Hematopoietic multipotent progenitor cell treated with erythropoietin and hydrocortisone succinate and interleukin-3 and kit ligand, for 17 days (in vitro differentiated cells): ENCODE data around the gene DLG4.
"Not testable (repeated sequence)": the region's sequence is repeated elsewhere in the genome, so short reads cannot be mapped to it uniquely, and the experiment has no call there.

Source experiments
- DNase-seq: peaks from one replicate; pipeline ENCODE4 v3.0.0-alpha.2; 2015; ENCODE audit warnings: low spot score

DLG4 gene

DNA sequence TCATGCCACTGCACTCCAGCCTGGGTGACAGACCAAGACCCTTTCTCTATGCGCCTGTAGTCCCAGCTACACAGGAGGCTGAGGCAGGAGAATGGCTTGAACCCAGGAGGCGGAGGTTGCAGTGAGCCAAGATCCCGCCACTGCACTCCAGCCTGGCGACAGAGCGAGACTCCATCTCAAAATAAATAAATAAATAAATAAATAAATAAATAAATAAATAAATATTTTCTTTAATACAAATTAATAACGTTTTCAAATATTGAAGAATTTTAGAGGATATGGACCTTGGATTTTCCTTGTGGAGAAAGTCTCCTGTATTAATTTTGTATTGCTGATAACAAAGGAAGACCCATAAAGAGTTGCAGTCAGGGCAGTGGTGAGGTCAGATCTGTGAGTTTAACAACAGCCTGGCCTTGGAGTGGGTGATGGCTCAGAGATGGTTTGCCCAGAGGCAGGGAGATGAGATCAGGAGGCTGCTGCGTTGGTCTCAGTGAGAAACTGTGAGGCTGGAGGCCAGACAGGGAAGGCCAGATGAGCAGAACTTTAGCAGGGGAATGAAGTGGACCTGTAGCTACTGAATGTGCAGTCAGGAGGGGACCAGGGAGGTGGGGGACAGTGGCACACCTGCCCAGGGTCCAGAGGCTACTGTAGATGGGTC is 36.1 kb downstream of the DLG4 start:
- DNase-seq, result no peak

DNA sequence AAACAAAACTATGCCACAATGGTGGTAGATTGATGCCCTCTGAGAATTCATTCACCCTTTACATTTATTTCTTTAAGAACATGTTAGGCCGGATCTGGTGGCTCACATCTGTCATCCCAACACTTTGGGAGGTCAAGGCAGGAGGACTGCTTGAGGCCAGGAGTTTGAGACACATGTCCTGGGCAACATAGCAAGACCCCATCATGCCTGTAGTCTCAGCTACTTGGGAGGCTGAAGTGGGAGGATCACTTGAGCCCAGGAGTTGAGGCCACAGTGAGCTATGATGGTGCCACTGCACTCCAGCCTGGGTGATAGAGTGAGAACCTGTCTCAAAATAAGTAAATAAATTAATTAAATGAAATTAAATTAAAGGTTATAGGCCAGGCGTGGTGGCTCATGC is 37.5 kb downstream of the DLG4 start:
- DNase-seq, result not testable (repeated sequence)

- DNase-seq, result no peak
Observed at GRCh38 chr17:7179317-7180254, 40.0 kb downstream of the DLG4 start, which contains the start of gene ASGR1. ASGR1 (minus strand) TSS chr17:7179370; CDS start chr17:7178563, 807 bp downstream.

- DNase-seq, result no peak
Observed at GRCh38 chr17:7178973-7179316, 40.7 kb downstream of the DLG4 start.

DNA sequence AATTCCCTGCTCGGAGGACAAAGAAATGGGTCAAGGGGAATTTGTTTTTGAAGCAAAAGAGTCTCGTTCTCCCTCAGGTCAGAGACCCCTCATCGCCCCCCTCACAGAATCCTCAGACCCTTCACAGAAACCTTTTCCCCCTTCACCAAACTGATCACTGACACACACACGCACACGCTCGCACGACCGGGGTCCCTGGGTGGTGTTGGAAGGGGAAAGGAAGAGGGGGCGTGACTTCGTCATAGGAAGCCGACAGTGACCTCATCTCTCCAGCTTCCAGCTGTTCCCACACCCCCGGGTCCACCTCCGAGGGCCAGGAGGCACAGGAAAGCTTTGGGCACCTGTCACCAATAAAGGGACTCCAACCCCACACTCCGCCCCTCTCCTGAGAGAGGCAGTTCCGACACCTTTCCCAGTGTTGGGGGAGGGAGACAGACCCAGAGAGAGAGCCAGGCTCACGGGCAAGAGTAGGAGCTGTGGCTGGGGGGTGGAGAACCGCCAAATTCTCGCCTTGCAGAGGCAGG is 41.6 kb downstream of the DLG4 start:
- no peak for DNase-seq

DNA sequence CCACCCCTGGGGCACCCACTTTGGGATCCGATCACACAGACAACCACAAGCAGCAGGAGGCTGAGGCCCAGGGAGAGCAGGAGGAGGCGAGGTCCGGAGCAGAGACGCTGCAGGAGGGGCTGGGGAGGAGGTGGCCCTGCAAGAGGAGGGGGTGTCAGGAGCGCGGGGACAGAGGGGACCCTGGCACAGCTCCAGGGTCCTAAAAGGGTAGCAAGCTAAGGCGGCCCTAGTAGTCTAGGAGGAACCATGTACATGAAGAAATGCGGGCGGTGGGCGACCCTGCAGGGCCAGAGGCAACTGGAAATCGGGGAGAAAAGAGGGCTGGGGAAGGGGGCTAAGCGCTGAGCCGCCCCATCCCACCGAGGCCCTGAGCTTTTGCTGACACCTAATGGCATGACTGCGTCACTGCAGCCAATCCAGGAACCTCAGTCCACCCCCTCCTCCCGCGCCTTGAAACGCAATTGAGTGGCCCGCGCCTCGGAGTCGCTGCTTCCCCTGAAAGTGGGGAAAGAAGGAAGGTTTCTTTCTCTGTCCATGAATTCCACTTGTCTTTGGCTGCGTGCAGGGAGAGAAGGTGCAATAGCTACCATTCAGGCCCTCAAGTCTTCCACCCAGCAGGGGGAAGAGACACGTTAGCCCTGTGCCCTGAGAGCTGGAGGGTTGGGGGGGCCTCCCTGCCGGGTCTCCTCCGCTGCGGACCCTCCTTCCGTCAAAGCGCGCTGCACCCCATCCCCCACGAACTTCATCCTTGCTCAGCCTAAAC is 42.3 kb downstream of the DLG4 start:
- peak; percentile 13 for DNase-seq

DNA sequence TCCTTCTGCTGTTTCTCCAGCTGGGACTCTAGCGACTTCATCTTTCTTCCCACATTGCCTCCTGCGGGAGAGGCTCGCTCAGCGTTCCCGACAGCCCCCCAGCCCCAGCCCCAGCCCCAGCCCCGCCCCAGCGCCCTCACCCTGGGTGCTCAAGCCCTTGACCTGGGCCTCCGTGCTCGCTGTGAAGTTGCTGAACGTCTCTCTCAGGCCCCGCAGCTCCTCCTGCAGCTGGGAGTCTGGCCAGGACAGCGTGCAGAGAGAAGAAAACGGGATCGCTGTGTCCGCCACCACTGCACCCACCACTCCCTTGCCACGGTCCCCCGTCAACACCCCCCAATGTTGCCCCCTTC is 42.8 kb downstream of the DLG4 start:
- no peak for DNase-seq

- DNase-seq, result no peak
Observed at GRCh38 chr17:7176107-7176840, 43.4 kb downstream of the DLG4 start.

DNA sequence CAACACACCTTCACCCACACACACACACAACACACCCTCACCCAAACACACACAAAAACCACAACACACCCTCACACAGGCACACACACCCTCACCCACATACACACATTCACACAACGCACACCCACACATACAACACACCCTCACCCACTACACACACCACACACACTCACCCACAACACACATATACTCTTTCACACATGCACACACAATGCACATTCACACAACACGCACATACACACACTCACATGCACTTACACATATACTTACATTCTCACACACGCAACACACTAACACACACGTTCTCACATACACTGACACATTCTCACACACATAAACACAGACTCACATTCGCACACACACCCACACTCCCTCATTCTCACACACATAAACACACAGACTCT is 44.3 kb downstream of the DLG4 start:
- no peak for DNase-seq

DNA sequence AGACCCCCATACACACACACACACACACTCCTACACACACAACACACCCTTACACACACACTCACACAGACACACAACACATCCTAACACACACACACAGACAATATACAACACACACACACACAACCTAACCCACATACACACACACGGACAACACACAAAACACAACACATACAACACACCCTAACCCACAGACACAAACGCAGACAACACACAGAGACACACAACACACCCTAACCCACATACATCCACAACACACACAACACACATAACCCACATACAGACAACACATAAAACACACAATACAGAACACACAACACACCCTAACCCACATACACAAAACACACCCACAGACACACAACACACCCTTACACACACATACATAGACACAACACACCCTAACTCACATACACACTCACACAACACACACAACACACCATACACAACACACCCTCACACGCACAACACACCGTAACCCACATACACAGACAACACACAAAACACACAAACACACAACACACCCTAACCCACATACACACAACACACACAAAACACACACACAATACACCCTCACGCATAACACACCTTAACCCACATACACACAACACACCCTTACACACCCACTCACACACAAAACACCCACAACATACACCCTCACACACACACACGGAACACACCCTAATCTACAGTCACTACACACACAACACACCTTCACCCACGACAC is 44.9 kb downstream of the DLG4 start:
- no peak for DNase-seq

GRCh38 chr17:7173687-7174602 is 45.7 kb downstream of the DLG4 start:
- no peak for DNase-seq

GRCh38 chr17:7172522-7173191 is 47.0 kb downstream of the DLG4 start:
- not testable (repeated sequence) for DNase-seq

DNA sequence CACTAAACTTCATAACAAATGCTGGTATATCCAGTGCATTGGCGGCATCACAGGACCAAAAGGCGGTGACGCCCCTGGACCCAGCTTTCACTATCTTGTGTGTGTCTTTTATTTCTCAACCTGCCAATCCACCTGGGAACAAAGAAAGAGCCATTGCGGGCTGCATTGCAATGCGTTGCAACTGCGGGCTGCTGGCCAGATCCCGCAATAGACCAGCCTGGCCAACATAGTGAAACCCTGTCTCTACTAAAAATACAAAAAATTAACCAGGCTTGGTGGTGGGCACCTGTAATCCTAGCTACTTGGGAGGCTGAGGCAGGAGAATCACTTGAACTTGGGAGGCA is 50.1 kb downstream of the DLG4 start:
- not testable (repeated sequence) for DNase-seq

GRCh38 chr17:7168841-7169564 is 50.6 kb downstream of the DLG4 start:
- not testable (repeated sequence) for DNase-seq

- no peak for DNase-seq
Observed at GRCh38 chr17:7167832-7168231, 51.8 kb downstream of the DLG4 start.

- DNase-seq, result no peak
Observed at GRCh38 chr17:7166873-7167272, 52.8 kb downstream of the DLG4 start.

- not testable (repeated sequence) for DNase-seq
Observed at GRCh38 chr17:7159571-7159970, 60.1 kb downstream of the DLG4 start.

GRCh38 chr17:7158424-7158823 is 61.2 kb downstream of the DLG4 start:
- not testable (repeated sequence) for DNase-seq
